Globus pallidus (tissue), 1 donor: ENCODE measurements around the gene MTHFD2L.

Source experiments
- DNase-seq: peaks from one replicate; pipeline ENCODE4 v3.0.0-alpha.2; 2015; ENCODE audit warnings: low spot score

The MTHFD2L gene

DNA sequence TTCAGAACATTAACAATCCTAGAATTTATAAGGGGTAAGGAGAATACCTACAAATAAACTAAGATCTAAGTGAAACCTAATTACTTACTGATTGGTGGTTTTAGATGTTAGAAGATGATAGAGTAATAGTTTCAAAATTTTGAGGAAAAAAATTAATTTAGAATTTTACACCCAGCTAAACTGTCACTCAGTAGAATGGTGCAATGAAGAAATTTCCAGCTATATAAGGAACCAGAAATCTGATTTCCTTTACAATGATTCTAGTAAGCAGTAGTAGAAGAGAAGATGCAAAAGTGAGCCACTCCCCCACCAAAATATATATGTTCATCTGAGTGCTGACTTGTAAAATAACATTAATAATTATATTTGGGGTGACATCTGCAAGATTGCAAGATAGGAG, 95.0 kb downstream of the MTHFD2L start:
- no peak for DNase-seq

DNA sequence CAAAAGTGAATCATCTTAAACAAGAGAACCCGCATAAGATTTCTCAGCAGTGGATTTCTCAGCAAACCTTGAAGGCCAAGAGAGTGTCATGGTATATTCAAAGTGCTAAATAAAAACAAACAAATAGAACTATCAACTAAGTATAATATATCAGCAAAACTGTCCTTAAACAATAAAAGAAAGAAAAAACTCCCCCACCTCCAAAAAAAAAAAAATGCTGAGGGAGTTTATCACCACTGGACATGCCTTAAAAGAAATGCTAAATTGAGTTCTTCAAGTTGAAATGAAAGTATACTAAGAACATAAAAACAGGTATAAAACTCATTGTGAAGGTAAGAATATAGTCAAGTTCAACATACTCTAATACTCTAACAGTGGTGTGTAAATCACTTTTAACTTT, 96.5 kb downstream of the MTHFD2L start:
- DNase-seq: no peak

DNA sequence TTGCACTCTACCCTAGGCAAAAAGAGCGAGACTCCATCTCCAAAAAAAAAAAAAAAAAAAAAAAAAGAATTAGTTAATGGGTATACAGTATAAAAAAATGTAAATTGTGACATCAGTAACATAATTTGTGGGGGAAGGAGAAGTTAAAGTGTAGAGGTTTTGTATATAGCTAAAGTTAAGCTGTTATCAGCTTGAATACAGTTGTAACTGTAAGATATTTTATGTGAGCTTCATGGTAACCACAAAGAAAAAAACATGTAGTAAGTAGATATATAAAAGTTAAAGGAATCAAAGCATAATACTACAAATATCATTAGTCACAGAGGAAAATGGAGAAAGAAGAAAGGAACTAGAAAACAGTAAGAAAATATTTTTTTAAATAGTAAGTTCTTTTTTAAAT, 97.2 kb downstream of the MTHFD2L start:
- DNase-seq: no peak

- no peak for DNase-seq
These were observed 101.0 kb downstream of the MTHFD2L start for GRCh38 chr4:74258963-74259362.

- DNase-seq: no peak
These were observed 102.1 kb downstream of the MTHFD2L start for GRCh38 chr4:74260036-74260435.

DNA sequence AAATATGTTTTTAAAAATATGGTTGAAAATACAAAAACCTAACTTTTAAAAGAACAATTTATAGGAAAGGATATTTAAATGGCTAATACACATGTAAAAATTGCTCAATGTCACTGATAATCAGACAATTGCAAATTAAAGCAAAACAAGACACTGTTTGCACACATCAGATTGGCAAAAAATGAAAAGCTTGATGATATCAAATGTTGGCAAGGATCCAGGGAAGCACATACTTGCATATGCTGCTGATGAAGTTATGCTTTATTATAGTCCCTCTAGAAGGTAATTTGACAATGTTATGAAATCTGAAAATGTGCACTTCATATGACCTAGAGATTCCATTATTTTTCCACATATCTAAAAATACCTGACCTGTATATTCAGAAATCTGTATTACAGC, 104.6 kb downstream of the MTHFD2L start:
- DNase-seq: no peak

DNA sequence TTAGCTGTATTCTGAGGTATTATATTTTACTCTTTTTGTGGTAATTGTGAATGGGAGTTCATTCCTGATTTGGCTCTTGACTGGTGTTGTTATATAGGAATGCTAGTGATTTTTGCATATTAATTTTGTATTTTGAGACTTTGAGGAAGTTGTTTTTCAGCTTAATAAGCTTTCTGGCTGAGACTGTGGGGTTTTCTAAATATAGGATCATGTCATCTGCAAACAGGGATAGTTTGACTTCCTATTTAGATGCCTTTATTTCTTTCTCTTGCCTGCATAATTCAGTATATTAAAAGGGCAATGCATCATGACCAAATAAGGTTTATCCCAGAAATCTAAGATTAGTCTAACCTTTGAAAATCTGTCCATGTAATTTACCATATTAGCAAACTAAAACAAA, 105.6 kb downstream of the MTHFD2L start:
- no peak for DNase-seq

GRCh38 chr4:74266081-74266480, 108.2 kb downstream of the MTHFD2L start:
- no peak for DNase-seq

DNA sequence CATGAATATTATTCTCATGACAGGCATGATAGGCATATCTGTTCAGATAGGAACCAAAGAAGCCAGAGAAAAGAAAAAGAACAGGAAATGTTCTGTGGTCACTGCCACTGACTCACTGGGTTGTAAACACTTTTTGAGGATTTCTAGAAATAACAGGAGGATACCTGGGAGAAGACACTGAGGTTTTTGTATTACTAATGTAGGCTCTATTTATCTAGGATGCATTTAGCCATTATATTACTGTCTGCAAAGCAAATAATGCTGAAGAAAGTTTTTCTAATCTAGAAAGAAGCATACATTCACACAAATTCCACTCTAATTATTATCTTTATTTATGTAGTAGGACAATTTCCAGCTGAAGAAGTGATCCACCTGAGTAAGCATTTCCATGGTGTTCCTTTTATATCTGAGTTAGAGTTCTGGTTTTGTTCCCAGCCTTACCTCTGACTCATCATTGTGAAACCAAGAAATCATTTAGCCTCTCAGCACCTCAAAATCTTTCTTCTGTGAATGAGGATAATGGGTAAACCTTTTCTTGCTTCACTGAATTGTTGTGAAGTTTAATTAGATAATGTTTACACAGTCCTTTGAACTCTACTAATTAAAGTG, 110.2 kb downstream of the MTHFD2L start:
- no peak for DNase-seq

- no peak for DNase-seq
These were observed 110.7 kb downstream of the MTHFD2L start for GRCh38 chr4:74268643-74269042.

GRCh38 chr4:74278490-74278889, 120.6 kb downstream of the MTHFD2L start:
- DNase-seq: no peak

DNA sequence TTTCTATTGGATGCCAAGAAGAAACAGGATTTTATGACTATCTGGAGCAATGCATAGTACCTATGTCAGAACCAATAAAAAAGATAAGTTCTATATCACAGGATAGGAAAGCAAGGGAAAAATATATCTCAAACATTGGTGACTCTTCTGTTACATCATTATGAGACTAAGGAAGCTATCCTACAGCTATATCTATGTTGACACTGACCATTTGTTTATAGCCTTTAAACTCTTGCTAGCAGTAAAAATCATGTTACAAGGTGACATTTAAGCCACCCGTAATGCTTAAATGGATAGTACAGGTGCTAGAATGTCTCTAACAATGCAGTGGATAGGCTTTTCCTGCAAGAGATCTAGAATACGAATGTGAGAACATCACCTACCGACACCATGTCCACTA, 121.8 kb downstream of the MTHFD2L start:
- DNase-seq: no peak

DNA sequence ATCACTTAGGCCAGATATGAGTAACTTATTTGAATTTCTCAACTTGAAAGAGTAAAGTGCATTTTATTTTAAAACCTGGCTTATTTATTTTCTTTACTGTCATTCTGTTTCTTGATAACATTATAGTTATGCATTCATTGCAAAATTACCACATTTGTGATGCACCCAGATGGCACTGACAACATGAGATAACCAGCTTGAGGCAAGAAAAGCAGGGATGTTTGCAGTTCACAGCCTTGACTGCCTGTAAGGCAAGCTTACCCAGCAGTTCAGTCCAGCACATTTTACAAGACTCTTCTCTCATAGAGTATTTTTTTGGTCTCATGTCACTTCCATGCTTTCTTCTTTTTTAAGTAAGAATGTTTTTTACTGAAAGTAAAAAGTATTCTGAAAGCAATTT, 125.0 kb downstream of the MTHFD2L start:
- no peak for DNase-seq

GRCh38 chr4:74283614-74284013, 125.7 kb downstream of the MTHFD2L start:
- DNase-seq: no peak

- DNase-seq: no peak
These were observed 126.1 kb downstream of the MTHFD2L start for GRCh38 chr4:74284053-74284452.

DNA sequence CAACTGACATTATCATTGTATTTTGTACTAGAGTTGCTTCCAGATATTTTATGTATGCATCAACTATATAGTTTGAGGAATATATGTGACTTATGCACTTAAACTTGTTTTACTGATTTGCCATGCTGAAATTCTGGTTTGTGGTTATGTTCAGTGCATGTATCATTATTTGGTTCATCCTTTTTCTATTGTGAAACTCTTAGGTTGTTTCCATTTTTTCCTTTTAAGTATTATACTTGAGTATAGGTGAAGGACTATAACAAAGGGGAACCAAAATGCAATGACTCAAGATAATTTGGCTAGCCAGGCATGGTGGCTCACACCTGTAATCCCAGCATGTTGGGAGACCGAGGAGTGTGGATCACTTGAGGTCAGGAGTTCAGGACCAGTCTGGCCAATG, 129.2 kb downstream of the MTHFD2L start:
- DNase-seq: no peak

GRCh38 chr4:74287791-74288190, 129.9 kb downstream of the MTHFD2L start:
- no peak for DNase-seq

DNA sequence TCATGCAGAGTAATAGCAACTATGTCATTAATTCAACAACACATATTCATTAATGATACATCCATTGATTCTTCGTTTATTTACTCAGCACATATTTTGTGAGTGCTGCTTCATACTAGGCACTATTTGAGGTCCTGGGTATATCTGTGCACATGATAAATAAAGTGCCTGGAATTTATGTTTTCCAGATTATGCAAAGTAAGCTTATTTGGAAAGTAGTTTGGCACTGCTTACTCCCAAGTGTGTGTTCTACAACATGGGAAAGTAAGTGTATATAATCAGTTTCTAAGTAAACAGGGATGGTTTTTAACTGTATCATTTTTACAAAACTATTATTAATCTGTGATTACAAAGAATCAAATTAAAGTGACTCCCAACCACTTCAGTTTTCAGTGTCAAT, 133.6 kb downstream of the MTHFD2L start:
- no peak for DNase-seq

DNA sequence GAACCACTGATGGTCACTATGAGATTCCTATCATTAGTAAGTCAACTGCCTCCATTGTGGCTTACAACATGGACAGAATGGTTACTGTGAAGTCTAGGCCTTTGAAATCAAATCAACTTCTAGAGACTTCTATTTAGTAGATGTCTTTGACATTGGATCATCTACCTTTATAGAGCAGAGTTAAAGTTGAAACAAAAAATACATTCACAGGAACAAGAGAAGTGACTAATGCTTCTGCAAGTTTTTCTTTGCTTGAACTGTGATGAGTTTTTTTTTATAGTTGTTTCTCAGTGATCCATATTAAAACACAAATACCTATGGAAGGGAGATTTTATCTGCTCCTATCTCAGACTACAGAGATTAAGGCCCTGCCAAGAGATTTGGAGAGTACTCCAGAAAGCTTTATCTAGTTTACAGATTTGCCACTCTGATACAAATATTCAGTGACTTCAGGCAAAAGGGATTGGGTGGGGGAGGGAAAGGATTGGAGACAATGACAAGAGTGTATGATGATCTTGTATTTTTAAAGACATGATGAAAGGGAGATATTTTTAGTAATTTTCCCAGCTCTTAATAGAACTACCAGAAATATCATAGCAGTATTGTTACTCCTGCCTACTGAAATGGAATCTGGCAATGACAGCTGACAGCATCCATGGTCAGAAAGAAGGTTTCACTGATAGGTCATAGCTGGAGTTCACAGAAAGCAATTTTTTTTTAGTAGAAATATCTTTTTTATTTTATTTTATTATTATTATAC, 134.4 kb downstream of the MTHFD2L start:
- DNase-seq: no peak

- no peak for DNase-seq
These were observed 135.6 kb downstream of the MTHFD2L start for GRCh38 chr4:74293558-74293957.

DNA sequence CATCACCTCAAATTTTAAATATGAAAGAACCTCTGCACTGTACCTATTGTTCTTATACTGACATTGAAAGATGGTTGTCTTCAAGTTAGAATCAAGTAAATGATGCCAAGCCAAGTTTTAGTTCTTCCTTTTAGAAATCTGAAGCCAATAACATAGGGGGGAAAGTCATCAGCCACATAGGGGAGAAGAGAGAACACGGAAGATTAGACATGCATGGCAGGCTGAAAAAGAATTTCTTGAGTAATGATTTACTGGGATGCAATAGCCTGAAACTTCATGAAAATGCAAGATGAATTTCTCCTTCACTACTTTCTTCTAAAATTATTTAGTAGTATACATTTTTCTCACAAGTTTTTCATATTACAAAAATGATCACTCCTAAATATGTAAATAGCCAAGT, 136.8 kb downstream of the MTHFD2L start:
- DNase-seq: no peak

GRCh38 chr4:74297539-74297938, 139.6 kb downstream of the MTHFD2L start:
- no peak for DNase-seq

DNA sequence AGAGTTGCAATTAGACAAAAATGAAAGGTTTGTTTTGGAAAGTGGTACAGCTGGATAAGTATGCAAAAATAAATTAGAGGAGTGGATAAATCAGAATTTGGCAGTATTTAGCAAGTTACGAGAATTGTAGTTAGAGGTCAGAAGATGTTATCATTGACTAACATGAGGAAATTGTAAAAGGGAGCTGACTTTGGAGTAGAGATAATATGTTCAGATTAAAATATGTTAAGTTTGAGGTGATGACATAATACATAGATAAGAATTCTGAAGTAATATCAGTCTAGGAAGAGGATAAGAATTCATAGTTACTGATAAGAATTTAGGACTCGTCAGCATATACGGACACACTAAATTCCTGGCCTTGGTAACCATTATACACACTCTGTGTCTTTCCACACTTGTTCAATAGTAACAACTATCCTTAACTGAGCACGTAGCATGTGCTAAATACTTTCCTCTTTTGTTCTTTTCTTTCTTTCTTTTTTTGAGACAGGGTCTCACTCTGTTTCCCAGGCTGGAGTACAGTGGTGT, 146.2 kb downstream of the MTHFD2L start:
- no peak for DNase-seq

- no peak for DNase-seq
These were observed 147.1 kb downstream of the MTHFD2L start for GRCh38 chr4:74305000-74305399.
